Heart left ventricle (tissue), 16 donors: ENCODE measurements around the gene DENR. TPM values are rescaled to one million over a fixed set of nuclear protein-coding genes. Genes with fewer than 3 reads are reported as not detected.
"Not testable (repeated sequence)": the region's sequence is repeated elsewhere in the genome, so short reads cannot be mapped to it uniquely, and the experiment has no call there.

Source experiments
- ATAC-seq, 4 donors: fragments of 200-7000 bp; cut with Tn5 transposase; one replicate each; pipeline ENCODE4 v1.9.1; 2020 to 2022; ENCODE audit warnings: moderate library complexity in 4 of 4, mild to moderate bottlenecking in 3 of 4, moderate number of reproducible peaks in 1 of 4
- DNase-seq, 5 donors: peaks; one replicate each; pipeline ENCODE4 v3.0.0-alpha.2; 2020
- H3K27ac ChIP-seq, 12 donors: fragments of 200-600 bp; sonication (generic) in 4 of 12; one replicate each; pipeline versions ENCODE4 v1.5.0 to v1.8.0; 2016 to 2022; ENCODE audit warnings: mild to moderate bottlenecking in 2 of 12
- H3K27me3 ChIP-seq, 9 donors: fragments of 200-600 bp; sonication (generic) in 2 of 9; one replicate each; pipeline versions ENCODE4 v1.5.1 to v1.8.0; 2016 to 2022; ENCODE audit warnings: mild to moderate bottlenecking in 3 of 9
- H3K36me3 ChIP-seq, 9 donors: fragments of 200-600 bp; sonication (generic) in 2 of 9; one replicate each; pipeline versions ENCODE4 v1.5.0 to v1.8.0; 2018 to 2022; ENCODE audit warnings: mild to moderate bottlenecking in 2 of 9
- H3K4me1 ChIP-seq, 12 donors: fragments of 200-600 bp; sonication (generic) in 4 of 12; one replicate each; pipeline versions ENCODE4 v1.5.0 to v1.8.0; 2016 to 2022; ENCODE audit warnings: mild to moderate bottlenecking in 3 of 12
- H3K4me3 ChIP-seq, 12 donors: fragments of 200-600 bp; sonication (generic) in 4 of 12; one replicate each; pipeline versions ENCODE4 v1.5.0 to v1.8.0; 2017 to 2022; ENCODE audit warnings: mild to moderate bottlenecking in 9 of 12, moderate library complexity in 4 of 12
- H3K9me3 ChIP-seq, 12 donors: fragments of 200-600 bp; sonication (generic) in 4 of 12; one replicate each; pipeline versions ENCODE4 v1.5.0 to v1.8.0; 2016 to 2022; ENCODE audit warnings: mild to moderate bottlenecking in 1 of 12
- CTCF ChIP-seq, 12 donors: fragments of 200-600 bp; sonication (generic) in 4 of 12; IDR thresholded peaks; one replicate each; pipeline versions ENCODE4 v1.5.0 to v1.8.0; 2018 to 2022; ENCODE audit warnings: antibody characterized with exemption in 12 of 12, mild to moderate bottlenecking in 5 of 12
- POLR2A ChIP-seq, 2 donors: fragments of 450-650 bp; IDR thresholded peaks; one replicate each; pipeline ENCODE4 v1.6.1; 2017; ENCODE audit warnings: antibody characterized with exemption in 2 of 2, mild to moderate bottlenecking in 2 of 2, moderate library complexity in 2 of 2
- WGBS, 4 donors: extraction: QIAGEN DNeasy Blood & Tissue Kit in 2 of 4; methylation state at CpG; one replicate each; pipeline versions ENCODE4 v1.1.5 to v1.1.7; 2013 to 2018; 5-methylcytosine and 5-hydroxymethylcytosine counted together
- intact Hi-C, 10 donors: fragments of 100-400 bp; cut with DNase I; formaldehyde crosslinking; loops; one replicate each; pipeline versions ENCODE4 v1.11.1 to v1.14.2; 2022
- polyA plus RNA-seq, 2 donors: library from polyadenylated mRNA; stranded (reverse); fragments of 200-250 nt; gene quantifications; one replicate each; pipeline ENCODE4 v1.2.3, GENCODE V29; 2013
- total RNA-seq, 9 donors: library from RNA; depleted of rRNA in 2 of 9; stranded (reverse); fragments of >200 nt in 2 of 9; fragmentation: NEBNext Ultra II Directional in 3 of 9; extraction: Animal tissue kit (Norgen Biotek cat#: 25700) in 3 of 9; gene quantifications; one replicate each; pipeline versions ENCODE4 v1.1.0 to v1.2.4, GENCODE V29; 2016 to 2023
- donor health status: ischemic (EF 13 %, LVEDD 7.1; RV severe dilation, severe dysfunction).
- donor health status: healthy with polysubstance abuse.
- donor health status: DM: no; HTN: yes; CAD: no.
- donor health status: DM: no; HTN: no; CAD: no.
- donor health status: ischemic (EF 25% LVEDD 6.9; RV normal size, moderate dysfunction).
- donor health status: ischemic (EF 25% LVEDD 5.7; RV mildly dilated, moderate dysfunction).
- donor health status: healthy.
- donor health status: DM: yes; HTN: yes; CAD: no.
- donor health status: ischemic (EF 35%, LVEDD 5.7; RV mildly dilated, moderate dysfunction).
- donor health status: nonischemic (EF 11% LVEDD 7.7; RV severe dilation, severe dysfunction).
- donor health status: DM: yes; HTN: yes; CAD: no.
- donor health status: PGD.
- donor health status: ischemic (EF 29% LVEDD 5.4; RV normal size, mild dysfunction).
- donor health status: nonischemic (EF 23%, LVEDD 6.1; RV moderate dilation, normal function).

DENR gene
- total and polyA plus RNA-seq, 11 donors, result 13.3 to 32.7 (median 26.3) TPM

GRCh38 chr12:122743895-122744525 is 8.6 kb upstream of the DENR start:
- Histone ChIP-seq H3K9me3 (no peaks in the 10 kb centered on the region), H3K4me3 (no peak overlapping the region), H3K4me1 (no peaks in the 10 kb centered on the region), H3K27me3 (no peaks in the 10 kb centered on the region), H3K36me3 (no peaks in the 10 kb centered on the region), H3K27ac (no peak overlapping the region)
- peak in 2 of 5 donors; percentile 15 to 25 for DNase-seq
- no peak for TF ChIP-seq CTCF (IDR thresholded peaks at IDR 0.05)
- no peak for TF ChIP-seq POLR2A (IDR thresholded peaks at IDR 0.05)
- WGBS, 4 donors, result 91 to 93% (median 92%) methylated on average over 7 of the region's 7 CpGs
- peak in 2 of 4 donors; percentile 45 to 57 for ATAC-seq
- intact Hi-C loops, result loop anchor here in 1 of 10 donors (10.0 kb wide), 1 partner anchor 209 kb away; no protein-coding TSS in a partner anchor

- Histone ChIP-seq H3K27me3 (no peaks in the 10 kb centered on the region), H3K36me3 (no peaks in the 10 kb centered on the region), H3K27ac (no peak overlapping the region), H3K9me3 (no peaks in the 10 kb centered on the region), H3K4me3 (no peak overlapping the region), H3K4me1 (peaks cover 0 to 5% (median 0%) of the 10 kb centered on the region in 12 donors)
- WGBS, 4 donors, result 76 to 85% (median 82%) methylated on average over 9 of the region's 9 CpGs
- ATAC-seq, result no peak
- DNase-seq, result no peak
- intact Hi-C loops, result loop anchor here in 1 of 10 donors (10.0 kb wide), 1 partner anchor 213 kb away; no protein-coding TSS in a partner anchor
- TF ChIP-seq POLR2A (IDR thresholded peaks at IDR 0.05) (no peak), CTCF (IDR thresholded peaks at IDR 0.05) (no peak)
Measured at GRCh38 chr12:122747224-122748135, 5.1 kb upstream of the DENR start.

GRCh38 chr12:122749569-122750332 is 2.9 kb upstream of the DENR start:
- H3K9me3 ChIP-seq, result no peaks in the 10 kb centered on the region
- TF ChIP-seq POLR2A (IDR thresholded peaks at IDR 0.05), result no peak
- TF ChIP-seq CTCF (IDR thresholded peaks at IDR 0.05), result no peak
- intact Hi-C loops, result loop anchor here in 8 of 10 donors (5.0 to 10.0 kb wide), 7 partner anchors 112 to 525 kb away; partner anchors contain the start of genes KNTC1 (in 2 of the 8), RSRC2 (in 2 of the 8), DIABLO (in 1 of the 8) and ZCCHC8 (in 1 of the 8)
- ATAC-seq (no peak), DNase-seq (no peak)
- H3K4me3 ChIP-seq, result no peak overlapping the region
- no peaks in the 10 kb centered on the region for H3K27me3 ChIP-seq
- 72 to 83% (median 79%) methylated on average over 6 of the region's 6 CpGs for WGBS, 4 donors
- peaks cover 0 to 19% (median 8%) of the 10 kb centered on the region in 12 donors for H3K4me1 ChIP-seq
- H3K27ac ChIP-seq, result no peak overlapping the region
- peaks cover 0 to 10% (median 8%) of the 10 kb centered on the region in 9 donors for H3K36me3 ChIP-seq

- 73 to 79% (median 75%) methylated on average over 17 of the region's 17 CpGs for WGBS, 4 donors
- not testable (repeated sequence) for H3K27me3 ChIP-seq, H3K4me3 ChIP-seq, DNase-seq, H3K27ac ChIP-seq, H3K9me3 ChIP-seq, ATAC-seq
- intact Hi-C loops, result loop anchor here in 8 of 10 donors (5.0 to 10.0 kb wide), 6 partner anchors 114 to 526 kb away; partner anchors contain the start of genes KNTC1 (in 2 of the 8), RSRC2 (in 2 of the 8), DIABLO (in 1 of the 8) and ZCCHC8 (in 1 of the 8)
- peaks cover 0 to 22% (median 19%) of the 10 kb centered on the region in 9 donors for H3K36me3 ChIP-seq
- peaks cover 0 to 19% (median 8%) of the 10 kb centered on the region in 12 donors for H3K4me1 ChIP-seq
Measured at GRCh38 chr12:122750781-122751515, 1.7 kb upstream of the DENR start.
